Stimulated activated CD4-positive, alpha-beta T cell treated with anti-CD3 and anti-CD28 coated beads, TNF-alpha, amount 100 ng/mL, for 4 hours (primary cell): ENCODE results near the gene MUC5AC.
"Not testable (repeated sequence)": the region's sequence is repeated elsewhere in the genome, so short reads cannot be mapped to it uniquely, and the experiment has no call there.

ENCODE experiments used
- DNase-seq, 3 experiments: peaks; one replicate each; pipeline ENCODE4 v3.0.0-alpha.2; 2020; ENCODE audit warnings: low read depth in 3 of 3

MUC5AC gene

GRCh38 chr11:1160231-1161101, 2.7 kb downstream of the MUC5AC start:
- DNase-seq, result no peak

GRCh38 chr11:1161410-1162137, 3.8 kb downstream of the MUC5AC start:
- no peak for DNase-seq

GRCh38 chr11:1162138-1162475, 4.4 kb downstream of the MUC5AC start:
- DNase-seq, result no peak

- DNase-seq, result no peak
Observed at GRCh38 chr11:1162491-1163311, 4.9 kb downstream of the MUC5AC start.

- DNase-seq, result no peak
Observed at GRCh38 chr11:1163321-1163910, 5.7 kb downstream of the MUC5AC start.

- DNase-seq, result no peak
Observed at GRCh38 chr11:1163911-1164735, 6.4 kb downstream of the MUC5AC start.

- not testable (repeated sequence) for DNase-seq
Observed at GRCh38 chr11:1164779-1165255, 7.1 kb downstream of the MUC5AC start.

- no peak for DNase-seq
Observed at GRCh38 chr11:1165256-1166041, 7.7 kb downstream of the MUC5AC start.

GRCh38 chr11:1167256-1167655, 9.5 kb downstream of the MUC5AC start:
- no peak for DNase-seq

GRCh38 chr11:1167751-1168231, 10.0 kb downstream of the MUC5AC start:
- no peak for DNase-seq

GRCh38 chr11:1168256-1168655, 10.5 kb downstream of the MUC5AC start:
- no peak for DNase-seq

- DNase-seq, result no peak
Observed at GRCh38 chr11:1168721-1169161, 11.0 kb downstream of the MUC5AC start.

GRCh38 chr11:1171223-1171984, 13.7 kb downstream of the MUC5AC start:
- no peak for DNase-seq

GRCh38 chr11:1171985-1172728, 14.4 kb downstream of the MUC5AC start:
- no peak for DNase-seq

- no peak for DNase-seq
Observed at GRCh38 chr11:1172729-1173117, 15.0 kb downstream of the MUC5AC start.

- not testable (repeated sequence) for DNase-seq
Observed at GRCh38 chr11:1173396-1173795, 15.6 kb downstream of the MUC5AC start.

GRCh38 chr11:1174441-1175370, 17.0 kb downstream of the MUC5AC start:
- DNase-seq, result no peak
